ENCODE measurements around the gene CKS1B.

The CKS1B gene

GRCh38 chr1:154945962-154946850 lies 28.3 kb upstream of the CKS1B start:
- DNase-seq (ENCODE audit: low read depth) = no peak

GRCh38 chr1:154948079-154948478 lies 26.4 kb upstream of the CKS1B start:
- DNase-seq (ENCODE audit: low read depth) = no peak

- no peak for DNase-seq (ENCODE audit: low read depth)
Measured at GRCh38 chr1:154951901-154952657, 22.4 kb upstream of the CKS1B start.

- no peak for DNase-seq (ENCODE audit: low read depth)
Measured at GRCh38 chr1:154952664-154953063, 21.8 kb upstream of the CKS1B start.

GRCh38 chr1:154953611-154954038 lies 20.9 kb upstream of the CKS1B start:
- no peak for DNase-seq (ENCODE audit: low read depth)

- no peak for DNase-seq (ENCODE audit: low read depth)
Measured at GRCh38 chr1:154954541-154954940, 19.9 kb upstream of the CKS1B start.

- DNase-seq (ENCODE audit: low read depth) = no peak
Measured at GRCh38 chr1:154955039-154955717, 19.3 kb upstream of the CKS1B start.

GRCh38 chr1:154955718-154956543 lies 18.6 kb upstream of the CKS1B start, which contains the start of gene PBXIP1:
PBXIP1 (minus strand) TSS chr1:154956099; CDS start chr1:154953721, 2,378 bp downstream.
- DNase-seq (ENCODE audit: low read depth) = no peak

- DNase-seq (ENCODE audit: low read depth) = no peak
Measured at GRCh38 chr1:154956544-154956941, 17.9 kb upstream of the CKS1B start.

- no peak for DNase-seq (ENCODE audit: low read depth)
Measured at GRCh38 chr1:154957091-154957657, 17.3 kb upstream of the CKS1B start.

- DNase-seq (ENCODE audit: low read depth) = no peak
Measured at GRCh38 chr1:154958036-154958435, 16.4 kb upstream of the CKS1B start.

GRCh38 chr1:154958681-154959425 lies 15.6 kb upstream of the CKS1B start:
- no peak for DNase-seq (ENCODE audit: low read depth)

- DNase-seq (ENCODE audit: low read depth) = no peak
Measured at GRCh38 chr1:154959426-154959780, 15.1 kb upstream of the CKS1B start.

GRCh38 chr1:154960446-154961136 lies 13.9 kb upstream of the CKS1B start:
- DNase-seq (ENCODE audit: low read depth) = no peak

- peak; percentile 84 for DNase-seq (ENCODE audit: low read depth)
Measured at GRCh38 chr1:154961207-154962155, 13.0 kb upstream of the CKS1B start, which contains the start of gene PYGO2. PYGO2 (minus strand) TSS chr1:154961782; CDS start chr1:154961576, 206 bp downstream.

GRCh38 chr1:154962156-154962749 lies 12.2 kb upstream of the CKS1B start:
- no peak for DNase-seq (ENCODE audit: low read depth)

- DNase-seq (ENCODE audit: low read depth) = no peak
Measured at GRCh38 chr1:154962795-154963330, 11.6 kb upstream of the CKS1B start.

- no peak for DNase-seq (ENCODE audit: low read depth)
Measured at GRCh38 chr1:154963643-154964042, 10.8 kb upstream of the CKS1B start.
